Osteoblast (primary cell): ENCODE data around the gene IGFL4. TPM values are rescaled to one million over a fixed set of nuclear protein-coding genes. Genes with fewer than 3 reads are reported as not detected.
"Not testable (repeated sequence)": the region's sequence is repeated elsewhere in the genome, so short reads cannot be mapped to it uniquely, and the experiment has no call there.

ENCODE experiments used
- DNase-seq: peaks from one replicate; pipeline ENCODE4 v3.0.0; 2011; ENCODE audit warnings: low spot score, mixed read lengths; ENCODE audit not compliant: insufficient read length; ENCODE audit errors: missing footprints
- H2AFZ ChIP-seq: 2 replicates; pipeline ENCODE4 v1.6.0; 2011; ENCODE audit warnings: mild to moderate bottlenecking, low read length
- H3K27ac ChIP-seq: 2 replicates; pipeline ENCODE4 v1.5.1; 2011; ENCODE audit warnings: mild to moderate bottlenecking, low read depth, low read length, moderate library complexity
- H3K27me3 ChIP-seq: 2 replicates; pipeline ENCODE4 v1.6.0; 2012; ENCODE audit warnings: mild to moderate bottlenecking, control low read depth, inconsistent platforms, low read length, moderate library complexity; ENCODE audit not compliant: insufficient read depth
- H3K36me3 ChIP-seq: 2 replicates; pipeline ENCODE4 v1.5.1; 2011; ENCODE audit warnings: mild to moderate bottlenecking, low read length, control low read depth, moderate library complexity; ENCODE audit not compliant: insufficient read depth
- H3K4me1 ChIP-seq: 2 replicates; pipeline ENCODE4 v1.5.1; 2011; ENCODE audit warnings: mild to moderate bottlenecking, low read length, control low read depth, moderate library complexity; ENCODE audit not compliant: insufficient read depth
- H3K4me2 ChIP-seq: 2 replicates; pipeline ENCODE4 v1.6.0; 2011; ENCODE audit warnings: mild to moderate bottlenecking, low read length; ENCODE audit not compliant: insufficient read depth
- H3K4me3 ChIP-seq: fragments of 200-600 bp; sonication (generic); 3 replicates; pipeline ENCODE4 v1.5.1; 2012; ENCODE audit warnings: mild to moderate bottlenecking, low read length, inconsistent platforms; ENCODE audit not compliant: insufficient read depth
- H3K79me2 ChIP-seq: 2 replicates; pipeline ENCODE4 v1.6.0; 2012; ENCODE audit warnings: mild to moderate bottlenecking, low read length, control low read depth, inconsistent platforms; ENCODE audit not compliant: insufficient read depth
- H3K9me3 ChIP-seq: 2 replicates; pipeline ENCODE4 v1.5.1; 2011; ENCODE audit warnings: low read depth, low read length, control low read depth
- H4K20me1 ChIP-seq: 2 replicates; pipeline ENCODE4 v1.6.0; 2012; ENCODE audit warnings: mild to moderate bottlenecking, low read length, control low read depth; ENCODE audit not compliant: insufficient read depth
- total RNA-seq: library from RNA; depleted of rRNA; stranded (reverse); fragments of >200 nt; gene quantifications from 2 replicates; pipeline ENCODE4 v1.2.3, GENCODE V29; 2012
- TF ChIP-seq, protein P1 (sequence below): IDR thresholded peaks from 2 replicates; pipeline ENCODE4 v1.5.1; 2011; ENCODE audit warnings: mild to moderate bottlenecking, low read depth, low read length, moderate library complexity; ENCODE audit errors: extremely low read depth

The IGFL4 gene
- total RNA-seq, 1 donor = not detected

DNA sequence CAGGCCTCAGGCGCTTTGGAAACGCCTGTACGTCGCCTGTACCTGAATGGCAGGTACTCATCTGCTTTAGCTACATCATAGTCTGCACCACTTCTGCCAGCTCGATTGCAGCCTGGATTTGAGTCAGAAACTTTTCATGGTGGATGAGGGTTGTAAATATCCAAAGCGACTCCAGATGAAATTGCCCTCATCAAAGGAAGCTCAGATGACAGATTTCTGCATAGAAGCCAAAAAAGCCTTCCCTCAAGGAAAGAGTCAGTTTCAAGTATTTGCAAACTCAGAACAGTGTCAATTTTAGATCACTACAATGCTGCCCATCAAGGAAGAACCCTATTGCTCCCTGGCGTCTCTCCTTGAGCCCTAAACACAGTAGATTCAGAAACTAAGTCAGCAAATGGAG is 38.8 kb upstream of the IGFL4 start:
- H3K27ac ChIP-seq = no peak overlapping the region
- peaks cover 25% of the 10 kb centered on the region for H3K4me1 ChIP-seq
- peaks cover 5% of the 10 kb centered on the region for H4K20me1 ChIP-seq
- H3K4me2 ChIP-seq = no peak overlapping the region
- peaks cover 1% of the 10 kb centered on the region for H3K9me3 ChIP-seq
- TF ChIP-seq, protein P1, sequence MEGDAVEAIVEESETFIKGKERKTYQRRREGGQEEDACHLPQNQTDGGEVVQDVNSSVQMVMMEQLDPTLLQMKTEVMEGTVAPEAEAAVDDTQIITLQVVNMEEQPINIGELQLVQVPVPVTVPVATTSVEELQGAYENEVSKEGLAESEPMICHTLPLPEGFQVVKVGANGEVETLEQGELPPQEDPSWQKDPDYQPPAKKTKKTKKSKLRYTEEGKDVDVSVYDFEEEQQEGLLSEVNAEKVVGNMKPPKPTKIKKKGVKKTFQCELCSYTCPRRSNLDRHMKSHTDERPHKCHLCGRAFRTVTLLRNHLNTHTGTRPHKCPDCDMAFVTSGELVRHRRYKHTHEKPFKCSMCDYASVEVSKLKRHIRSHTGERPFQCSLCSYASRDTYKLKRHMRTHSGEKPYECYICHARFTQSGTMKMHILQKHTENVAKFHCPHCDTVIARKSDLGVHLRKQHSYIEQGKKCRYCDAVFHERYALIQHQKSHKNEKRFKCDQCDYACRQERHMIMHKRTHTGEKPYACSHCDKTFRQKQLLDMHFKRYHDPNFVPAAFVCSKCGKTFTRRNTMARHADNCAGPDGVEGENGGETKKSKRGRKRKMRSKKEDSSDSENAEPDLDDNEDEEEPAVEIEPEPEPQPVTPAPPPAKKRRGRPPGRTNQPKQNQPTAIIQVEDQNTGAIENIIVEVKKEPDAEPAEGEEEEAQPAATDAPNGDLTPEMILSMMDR = no peak
- DNase-seq = no peak
- no peaks in the 10 kb centered on the region for H3K36me3 ChIP-seq
- H3K27me3 ChIP-seq = peaks cover 60% of the 10 kb centered on the region
- no peak overlapping the region for H3K4me3 ChIP-seq
- H3K79me2 ChIP-seq = no peaks in the 10 kb centered on the region
- H2AFZ ChIP-seq = no peak overlapping the region

- H3K27ac ChIP-seq, H2AFZ ChIP-seq, H3K9me3 ChIP-seq, H3K4me2 ChIP-seq, H3K4me3 ChIP-seq, H3K36me3 ChIP-seq, H3K79me2 ChIP-seq, H4K20me1 ChIP-seq: not testable (repeated sequence)
- Histone ChIP-seq H3K27me3 (peaks cover 60% of the 10 kb centered on the region), H3K4me1 (peaks cover 25% of the 10 kb centered on the region)
- TF ChIP-seq, protein P1 = peak; percentile 62
- peak; percentile 76 for DNase-seq
Measured at GRCh38 chr19:46078573-46079332, 38.0 kb upstream of the IGFL4 start.

DNA sequence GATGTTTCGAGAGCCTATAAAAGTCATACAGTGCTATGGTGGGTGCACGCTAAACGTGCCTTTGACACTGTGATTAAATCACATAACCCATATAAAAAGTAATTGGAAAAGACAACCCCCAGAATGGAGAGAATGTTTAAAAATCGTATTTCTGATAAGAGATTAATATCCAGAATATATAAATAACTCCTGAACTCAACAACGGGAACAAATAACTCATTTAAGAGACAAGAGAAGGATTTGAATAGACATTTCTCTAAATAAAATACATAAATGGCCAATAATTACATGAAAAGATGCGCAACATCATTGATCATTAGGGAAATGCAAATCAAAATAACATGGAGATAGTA is 37.0 kb upstream of the IGFL4 start:
- peaks cover 61% of the 10 kb centered on the region for H3K27me3 ChIP-seq
- DNase-seq = no peak
- H3K9me3 ChIP-seq = no peaks in the 10 kb centered on the region
- no peak overlapping the region for H3K4me3 ChIP-seq
- H4K20me1 ChIP-seq = peaks cover 5% of the 10 kb centered on the region
- no peak overlapping the region for H3K4me2 ChIP-seq
- H3K36me3 ChIP-seq = no peaks in the 10 kb centered on the region
- H3K27ac ChIP-seq = no peak overlapping the region
- TF ChIP-seq, protein P1 = peak; percentile 2
- H2AFZ ChIP-seq = no peak overlapping the region
- H3K79me2 ChIP-seq = no peaks in the 10 kb centered on the region
- H3K4me1 ChIP-seq = peaks cover 24% of the 10 kb centered on the region

DNA sequence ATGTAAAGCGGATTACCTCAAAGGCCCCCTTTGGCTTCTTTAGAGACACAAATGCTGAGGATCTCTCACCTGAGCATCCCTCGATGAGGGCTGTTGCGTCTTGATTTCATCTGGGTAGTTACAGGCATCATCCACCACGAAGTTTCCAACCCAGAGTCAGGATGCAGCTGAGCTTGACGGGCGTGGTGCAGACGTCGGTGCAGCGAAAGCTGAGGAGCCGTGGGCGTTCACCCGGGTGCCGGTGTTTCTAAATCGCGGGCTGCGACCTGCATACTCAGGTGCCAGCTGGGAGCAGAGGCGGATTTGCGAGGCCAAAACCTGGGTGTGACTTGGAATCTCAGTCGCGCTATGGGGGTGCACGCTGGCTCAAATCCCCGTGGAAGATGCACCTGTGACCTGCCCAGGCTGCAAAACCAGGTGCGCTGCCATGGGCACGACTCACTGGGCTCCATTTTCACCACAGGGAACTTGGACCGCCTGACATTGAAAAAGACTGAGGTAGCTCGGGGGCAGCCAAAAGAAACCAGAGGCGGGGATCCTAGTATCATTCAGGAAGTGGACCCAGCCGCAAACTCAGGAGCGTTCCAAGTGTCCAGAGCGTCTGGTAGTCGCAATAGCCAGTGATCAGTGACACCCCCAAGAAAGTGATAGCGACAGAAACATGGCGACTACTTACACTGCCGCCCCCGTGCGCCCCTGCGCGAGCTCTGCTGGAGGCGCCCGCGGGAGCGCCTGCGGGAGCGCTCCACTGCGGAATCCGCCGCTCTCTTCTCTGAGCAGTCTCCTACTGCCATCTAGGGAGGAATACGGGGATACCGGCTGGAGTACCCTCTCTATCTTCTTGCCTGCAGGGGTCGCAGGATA is 36.4 kb upstream of the IGFL4 start:
- TF ChIP-seq, protein P1 = peak; percentile 99
- Histone ChIP-seq H3K4me1 (peaks cover 19% of the 10 kb centered on the region), H3K9me3 (no peaks in the 10 kb centered on the region), H3K27ac (no peak overlapping the region), H4K20me1 (peaks cover 5% of the 10 kb centered on the region), H3K79me2 (no peaks in the 10 kb centered on the region), H3K4me2 (peak overlapping the region; percentile 73), H3K27me3 (peaks cover 67% of the 10 kb centered on the region), H3K4me3 (peak overlapping the region; percentile 45), H2AFZ (no peak overlapping the region), H3K36me3 (no peaks in the 10 kb centered on the region)
- DNase-seq = peak; percentile 82
